GM19035 (cell line): Measurements from ENCODE around the gene TBC1D16.
A peak's percentile ranks its signal among the peaks of the same experiment; 100 is the strongest.
"Not testable (repeated sequence)": the region's sequence is repeated elsewhere in the genome, so short reads cannot be mapped to it uniquely, and the experiment has no call there.

ENCODE experiments used
- ATAC-seq: cut with Tn5 transposase; IDR thresholded peaks from one replicate; pipeline ENCODE4 v1.9.1; 2021; ENCODE audit not compliant: unreplicated experiment

The TBC1D16 gene

GRCh38 chr17:80051681-80052080 is 16.0 kb upstream of the TBC1D16 start:
- no peak for ATAC-seq

- no peak for ATAC-seq
Observed at GRCh38 chr17:80050706-80051105, 15.0 kb upstream of the TBC1D16 start.

GRCh38 chr17:80049986-80050385 is 14.3 kb upstream of the TBC1D16 start:
- ATAC-seq: no peak

DNA sequence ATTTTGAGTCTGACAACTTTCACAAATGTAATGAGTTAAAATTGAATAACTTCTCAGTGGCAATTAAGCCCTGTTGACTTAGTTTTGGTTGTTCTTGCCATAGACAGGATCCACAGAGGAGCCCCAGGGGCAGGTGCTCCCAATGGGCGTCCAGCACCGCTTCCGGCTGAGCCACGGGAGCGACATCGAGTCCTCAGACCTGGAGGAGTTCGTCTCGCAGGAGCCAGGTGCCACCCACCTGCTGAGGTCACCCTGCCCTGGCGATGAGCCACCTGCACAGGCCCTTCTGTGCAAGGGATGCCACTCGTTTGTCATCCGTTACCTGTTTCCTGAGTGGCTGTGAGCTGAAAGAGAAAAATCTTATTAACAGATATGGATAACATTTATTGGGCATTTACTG is 11.5 kb upstream of the TBC1D16 start:
- ATAC-seq: no peak

DNA sequence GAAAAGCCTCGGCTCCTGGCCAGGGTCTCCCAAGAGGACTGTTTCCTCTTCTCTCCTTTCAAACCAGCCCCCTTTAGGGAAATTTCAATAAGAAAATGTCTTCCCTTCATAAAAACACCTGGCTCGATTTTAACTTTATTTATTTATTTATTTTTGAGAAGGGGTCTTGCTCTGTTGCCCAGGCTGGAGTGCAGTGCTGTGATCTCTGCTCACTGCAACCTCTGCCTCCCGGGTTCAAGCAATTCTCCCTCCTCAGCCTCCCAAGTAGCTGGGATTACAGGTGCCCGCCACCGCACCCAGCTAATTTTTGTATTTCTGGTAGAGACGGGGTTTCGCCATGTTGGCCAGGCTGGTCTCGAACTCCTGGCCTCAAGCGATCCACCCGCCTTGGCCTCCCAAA is 11.0 kb upstream of the TBC1D16 start:
- not testable (repeated sequence) for ATAC-seq

GRCh38 chr17:80045703-80046102 is 10.0 kb upstream of the TBC1D16 start:
- ATAC-seq: no peak

GRCh38 chr17:80043963-80044362 is 8.3 kb upstream of the TBC1D16 start:
- ATAC-seq: no peak

GRCh38 chr17:80036715-80037477 is 1.2 kb upstream of the TBC1D16 start:
- peak; percentile 9 for ATAC-seq

GRCh38 chr17:80035937-80036714 is 454 bp upstream of the TBC1D16 start, which contains the start of gene CCDC40:
Gene CCDC40, plus strand, starts transcription at chr17:80036642. Its CDS starts 21 bp downstream, at chr17:80036663.
- ATAC-seq: peak; percentile 77

DNA sequence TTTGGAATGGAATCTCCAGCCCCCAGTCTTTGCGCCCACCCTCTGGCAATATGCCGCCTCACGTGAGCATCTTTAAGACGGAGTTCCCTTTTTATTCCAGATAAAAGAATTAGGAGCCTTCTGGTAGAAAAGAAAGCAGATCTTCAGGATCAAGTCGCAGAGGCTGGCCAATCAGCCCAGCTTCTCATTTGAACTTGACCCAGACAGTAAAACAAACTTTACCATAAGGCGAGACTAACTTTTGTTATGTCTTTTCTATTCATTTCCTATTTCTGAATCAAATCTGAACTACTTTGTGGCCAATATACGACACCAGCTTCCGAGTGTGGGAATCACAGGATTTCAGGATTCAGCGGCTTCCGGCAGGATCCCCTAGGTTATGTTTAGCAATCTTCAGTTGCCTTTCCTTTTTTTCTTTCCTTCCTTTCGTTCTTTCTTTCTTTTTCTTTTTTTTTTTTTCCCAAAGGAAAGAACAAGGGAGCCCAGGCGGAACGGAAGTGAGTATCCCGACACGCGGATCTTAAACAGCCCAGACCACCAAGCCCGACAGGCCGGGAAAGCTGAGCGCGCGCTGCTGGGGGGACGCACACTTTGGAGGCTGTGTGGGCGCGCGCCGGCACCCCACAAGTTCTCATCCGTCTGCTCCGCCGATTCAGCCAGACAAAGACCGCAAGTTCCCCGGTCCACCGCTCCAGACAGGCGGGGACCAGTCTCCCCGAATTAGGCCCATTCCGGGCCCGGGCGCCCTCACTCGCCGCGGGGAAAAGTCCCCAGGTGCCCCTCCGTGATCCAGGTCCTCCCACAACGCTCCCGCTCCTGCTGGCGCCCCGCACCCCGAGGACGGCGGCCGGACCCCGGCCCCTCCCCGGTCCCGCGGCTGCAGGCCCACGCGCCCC is 633 bp downstream of the TBC1D16 start:
- ATAC-seq: no peak

- ATAC-seq: no peak
Observed at GRCh38 chr17:80033840-80034239, 1.8 kb downstream of the TBC1D16 start.

DNA sequence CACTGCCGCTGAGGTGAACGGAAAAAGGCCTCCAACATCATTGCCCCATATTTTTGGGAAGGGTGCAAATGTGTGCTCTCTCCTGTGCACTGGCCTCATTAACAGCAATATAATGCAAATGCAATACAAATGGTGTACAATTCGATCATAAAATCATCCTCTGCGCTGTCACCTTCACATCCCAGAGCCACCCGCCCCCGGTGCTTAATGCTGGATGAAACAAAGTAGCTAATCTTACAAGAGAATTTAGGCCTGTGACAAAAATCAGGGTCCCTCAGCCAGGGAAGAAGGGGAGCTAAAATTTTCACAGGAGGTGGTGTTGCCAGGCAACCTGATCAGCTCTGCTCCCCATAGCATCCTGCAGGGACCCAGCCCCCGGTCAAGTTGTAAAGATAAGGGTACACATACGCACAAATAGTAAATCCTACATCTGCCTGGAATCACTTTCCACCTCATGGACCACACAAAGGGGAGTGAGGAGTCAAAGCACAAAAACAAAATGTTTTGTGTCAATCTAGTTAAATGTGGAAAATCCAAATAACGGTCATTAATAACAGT is 3.0 kb downstream of the TBC1D16 start:
- ATAC-seq: no peak

GRCh38 chr17:80031691-80032430 is 3.8 kb downstream of the TBC1D16 start:
- ATAC-seq: no peak

- ATAC-seq: no peak
Observed at GRCh38 chr17:80030730-80031410, 4.8 kb downstream of the TBC1D16 start.

DNA sequence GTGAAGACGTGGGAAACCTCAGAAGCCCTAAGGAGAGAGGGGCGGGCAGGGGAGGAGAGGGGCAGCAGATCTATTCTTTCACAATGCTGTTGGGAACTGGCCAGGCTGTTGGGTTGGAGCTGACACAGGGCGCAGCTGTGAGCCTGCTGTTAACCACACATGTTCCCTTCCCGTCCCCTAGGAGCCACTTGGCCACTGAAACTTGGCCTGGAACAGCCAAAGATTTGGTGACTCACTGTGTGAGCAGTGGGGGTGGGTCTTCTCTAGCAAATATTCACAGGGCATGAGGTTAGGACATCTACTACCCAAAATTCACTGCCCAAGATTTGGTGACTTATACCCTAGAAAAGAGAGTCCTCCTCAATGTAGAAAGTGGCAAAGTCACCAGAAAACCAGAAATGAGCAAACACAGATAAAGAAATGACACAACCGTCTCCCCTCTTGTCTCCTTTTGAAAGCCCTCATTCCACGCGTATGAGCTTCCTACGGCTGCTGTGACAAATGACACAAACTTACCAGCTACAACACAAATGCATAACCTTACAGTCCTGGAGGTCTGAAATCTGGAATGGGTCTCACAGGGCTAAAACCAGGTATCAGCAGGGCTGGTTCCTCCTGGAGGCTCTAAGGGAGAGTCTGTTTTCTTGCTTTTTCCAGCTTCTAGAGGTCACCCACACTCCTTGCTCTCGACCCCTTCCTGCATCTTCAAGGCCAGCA is 6.3 kb downstream of the TBC1D16 start:
- no peak for ATAC-seq

- ATAC-seq: no peak
Observed at GRCh38 chr17:80028030-80028429, 7.6 kb downstream of the TBC1D16 start.

DNA sequence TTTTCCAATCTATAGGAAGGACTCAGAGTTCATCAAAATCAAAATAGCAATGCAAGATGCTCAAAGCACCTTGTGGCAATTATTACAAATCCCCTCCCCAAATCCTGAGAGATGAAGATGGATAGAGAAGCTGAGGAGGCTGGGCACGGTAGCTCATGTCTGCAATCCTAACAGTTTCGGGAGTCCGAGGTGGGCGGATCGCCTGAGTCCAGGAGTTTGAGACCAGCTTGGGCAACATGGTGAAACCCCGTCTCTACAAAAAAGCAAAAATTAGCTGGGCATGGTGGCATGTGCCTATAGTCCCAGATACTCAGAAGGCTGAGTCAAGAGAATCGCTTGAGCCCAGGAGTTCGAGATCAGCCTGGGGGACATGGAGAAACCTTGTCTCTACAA is 8.6 kb downstream of the TBC1D16 start:
- ATAC-seq: no peak

DNA sequence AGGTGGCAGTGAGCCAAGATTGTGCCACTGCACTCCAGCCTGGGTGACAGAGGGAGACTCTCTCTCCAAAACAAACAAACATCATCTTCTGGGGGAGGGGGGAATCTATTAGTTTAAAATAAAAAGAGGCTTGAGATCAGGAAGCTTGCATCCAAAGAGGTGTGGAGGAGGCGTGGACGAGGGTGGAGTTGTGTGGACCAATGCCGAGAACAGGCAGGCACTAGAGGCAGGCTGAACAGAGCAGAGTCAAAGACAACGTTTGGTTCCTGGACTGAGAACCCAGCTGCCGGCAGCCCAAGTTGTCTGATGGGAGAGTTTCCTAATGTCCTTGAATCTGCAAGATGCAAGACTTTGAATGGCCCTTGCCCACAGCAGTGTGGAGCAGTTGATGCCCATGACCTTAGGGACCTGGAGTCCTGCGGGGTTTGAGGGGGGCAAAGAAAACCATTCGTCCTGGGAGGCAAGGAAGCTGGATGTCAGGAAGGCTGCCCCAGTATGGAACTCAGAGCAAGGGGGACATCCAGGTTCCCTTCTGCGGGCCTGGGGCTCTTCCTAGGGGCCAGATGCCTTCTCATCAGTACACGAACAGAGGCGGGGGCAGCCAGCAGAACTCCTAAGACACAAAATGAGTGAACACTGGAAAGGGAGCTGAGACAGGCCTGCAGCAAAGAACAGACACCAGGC is 9.2 kb downstream of the TBC1D16 start:
- no peak for ATAC-seq
